GM23248 (cell line): ENCODE results near the gene MYO10. TPM values are rescaled to one million over a fixed set of nuclear protein-coding genes. Genes with fewer than 3 reads are reported as not detected.

Experiments used
- DNase-seq: peaks from one replicate; pipeline ENCODE4 v3.0.0-alpha.2; 2015
- H2AFZ ChIP-seq: fragments of 200-600 bp; sonication (generic); 2 replicates; pipeline ENCODE4 v1.6.1; 2016; ENCODE audit warnings: antibody characterized with exemption
- H3F3A ChIP-seq: fragments of 200-600 bp; sonication (generic); 2 replicates; pipeline ENCODE4 v1.6.1; 2016; ENCODE audit warnings: mild to moderate bottlenecking, antibody characterized with exemption, mixed run types; ENCODE audit not compliant: insufficient read depth
- H3K27ac ChIP-seq: fragments of 200-600 bp; sonication (generic); 2 replicates; pipeline ENCODE4 v1.5.1; 2016; ENCODE audit warnings: mild to moderate bottlenecking
- H3K27me3 ChIP-seq: fragments of 200-600 bp; sonication (generic); replicated peaks from 2 replicates; pipeline ENCODE4 v1.6.1; 2016; ENCODE audit warnings: mild to moderate bottlenecking; ENCODE audit not compliant: insufficient read depth
- H3K36me3 ChIP-seq: fragments of 200-600 bp; sonication (generic); 2 replicates; pipeline ENCODE4 v1.6.1; 2016; ENCODE audit warnings: low read depth, mild to moderate bottlenecking
- H3K4me1 ChIP-seq: fragments of 200-600 bp; sonication (generic); 2 replicates; pipeline ENCODE4 v1.6.1; 2016; ENCODE audit warnings: mild to moderate bottlenecking; ENCODE audit not compliant: insufficient read depth
- H3K4me2 ChIP-seq: fragments of 200-600 bp; sonication (generic); one replicate; pipeline ENCODE4 v1.6.1; 2016; ENCODE audit warnings: mild to moderate bottlenecking; ENCODE audit not compliant: unreplicated experiment
- H3K4me3 ChIP-seq: fragments of 200-600 bp; sonication (generic); 2 replicates; pipeline ENCODE4 v1.5.1; 2016; ENCODE audit warnings: mild to moderate bottlenecking
- H3K79me2 ChIP-seq: fragments of 200-600 bp; sonication (generic); 2 replicates; pipeline ENCODE4 v1.6.1; 2016; ENCODE audit warnings: mild to moderate bottlenecking; ENCODE audit not compliant: insufficient read depth
- H3K9ac ChIP-seq: fragments of 200-600 bp; sonication (generic); 2 replicates; pipeline ENCODE4 v1.6.1; 2016; ENCODE audit warnings: mild to moderate bottlenecking
- H3K9me2 ChIP-seq: fragments of 200-600 bp; sonication (generic); 2 replicates; pipeline ENCODE4 v1.6.1; 2016; ENCODE audit warnings: mixed run types, mild to moderate bottlenecking, moderate library complexity; ENCODE audit not compliant: insufficient read depth
- H3K9me3 ChIP-seq: fragments of 200-600 bp; sonication (generic); one replicate; pipeline ENCODE4 v1.6.1; 2017; ENCODE audit warnings: low read depth
- H4K20me1 ChIP-seq: fragments of 200-600 bp; sonication (generic); 2 replicates; pipeline ENCODE4 v1.6.0; 2016; ENCODE audit not compliant: insufficient read depth
- EZH2 ChIP-seq: fragments of 200-600 bp; sonication (generic); IDR thresholded peaks from 2 replicates; pipeline ENCODE4 v1.6.1; 2018; ENCODE audit warnings: antibody characterized with exemption, mild to moderate bottlenecking; ENCODE audit not compliant: insufficient read depth, poor library complexity, severe bottlenecking
- EZH2phosphoT487 ChIP-seq: fragments of 200-600 bp; sonication (generic); IDR thresholded peaks from 2 replicates; pipeline ENCODE4 v1.6.1; 2018; ENCODE audit warnings: antibody characterized with exemption, moderate library complexity, mild to moderate bottlenecking, low read depth; ENCODE audit not compliant: insufficient read depth
- WGBS, 2 experiments: methylation state at CpG; one replicate each; pipeline ENCODE4 v1.1.6; 2015 to 2017; ENCODE audit warnings: low lambda C conversion rate in 2 of 2, low coverage in 1 of 2; ENCODE audit errors: missing lambda C conversion rate in 2 of 2; 5-methylcytosine and 5-hydroxymethylcytosine counted together
- in situ Hi-C: fragments of 300-500 bp; cut with MboI; formaldehyde crosslinking; loops from 2 replicates; pipeline ENCODE4 v1.15.0; 2020
- polyA plus RNA-seq: library from polyadenylated mRNA; unstranded; fragments of >200 nt; fragmentation: Nextera tagmentation; extraction: Ambion mirVana; gene quantifications from 2 replicates; pipeline ENCODE4 v1.2.1, GENCODE V29; 2016
- total RNA-seq: library from RNA; depleted of rRNA; stranded (reverse); fragments of >200 nt; shearing (Covaris generic); gene quantifications from 2 replicates; pipeline ENCODE4 v1.2.3, GENCODE V29; 2014

The MYO10 gene
- total and polyA plus RNA-seq, 2 experiments from 2014 or later: 43.2 to 47.0 TPM

DNA sequence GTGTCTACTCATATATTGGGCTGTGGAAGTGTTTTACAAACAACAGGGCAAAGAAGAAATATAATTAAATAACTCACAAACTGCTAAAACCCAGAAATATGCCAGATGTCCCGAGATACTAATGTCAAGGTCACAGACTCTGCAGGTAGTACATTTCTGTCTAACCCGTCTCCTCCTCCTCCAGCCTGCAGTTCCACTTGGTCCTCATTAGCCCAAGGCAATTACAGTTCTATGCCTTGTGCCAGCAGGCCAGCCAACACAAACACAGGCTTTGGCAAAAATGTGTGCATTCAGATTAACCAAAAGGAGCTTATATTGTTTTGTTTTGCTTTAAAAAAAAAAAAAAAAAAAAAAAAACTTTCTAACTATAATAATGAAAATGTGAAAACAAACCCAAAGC lies 148.8 kb downstream of the MYO10 start:
- TF ChIP-seq EZH2phosphoT487: no peak
- H3K4me1 ChIP-seq: peaks cover 27% of the 10 kb centered on the region
- H3K27ac ChIP-seq: no peak overlapping the region
- H3K9me3 ChIP-seq: no peaks in the 10 kb centered on the region
- H3K9me2 ChIP-seq: no peaks in the 10 kb centered on the region
- H4K20me1 ChIP-seq: no peaks in the 10 kb centered on the region
- H3K9ac ChIP-seq: no peak overlapping the region
- 95 to 98% methylated on average over 2 of the region's 2 CpGs for WGBS, 2 experiments
- no peak for DNase-seq
- peaks cover 100% of the 10 kb centered on the region for H3K79me2 ChIP-seq
- H2AFZ ChIP-seq: no peak overlapping the region
- in situ Hi-C loops: loop anchor here (5.0 kb wide), 1 partner anchor 400 kb away; no protein-coding TSS in a partner anchor
- H3K4me3 ChIP-seq: no peak overlapping the region
- peaks cover 8% of the 10 kb centered on the region; the same call in 1 of the 2 replicates for H3K36me3 ChIP-seq
- H3K27me3 ChIP-seq: no peaks in the 10 kb centered on the region
- no peak overlapping the region for H3K4me2 ChIP-seq
- H3F3A ChIP-seq: peaks cover 49% of the 10 kb centered on the region

DNA sequence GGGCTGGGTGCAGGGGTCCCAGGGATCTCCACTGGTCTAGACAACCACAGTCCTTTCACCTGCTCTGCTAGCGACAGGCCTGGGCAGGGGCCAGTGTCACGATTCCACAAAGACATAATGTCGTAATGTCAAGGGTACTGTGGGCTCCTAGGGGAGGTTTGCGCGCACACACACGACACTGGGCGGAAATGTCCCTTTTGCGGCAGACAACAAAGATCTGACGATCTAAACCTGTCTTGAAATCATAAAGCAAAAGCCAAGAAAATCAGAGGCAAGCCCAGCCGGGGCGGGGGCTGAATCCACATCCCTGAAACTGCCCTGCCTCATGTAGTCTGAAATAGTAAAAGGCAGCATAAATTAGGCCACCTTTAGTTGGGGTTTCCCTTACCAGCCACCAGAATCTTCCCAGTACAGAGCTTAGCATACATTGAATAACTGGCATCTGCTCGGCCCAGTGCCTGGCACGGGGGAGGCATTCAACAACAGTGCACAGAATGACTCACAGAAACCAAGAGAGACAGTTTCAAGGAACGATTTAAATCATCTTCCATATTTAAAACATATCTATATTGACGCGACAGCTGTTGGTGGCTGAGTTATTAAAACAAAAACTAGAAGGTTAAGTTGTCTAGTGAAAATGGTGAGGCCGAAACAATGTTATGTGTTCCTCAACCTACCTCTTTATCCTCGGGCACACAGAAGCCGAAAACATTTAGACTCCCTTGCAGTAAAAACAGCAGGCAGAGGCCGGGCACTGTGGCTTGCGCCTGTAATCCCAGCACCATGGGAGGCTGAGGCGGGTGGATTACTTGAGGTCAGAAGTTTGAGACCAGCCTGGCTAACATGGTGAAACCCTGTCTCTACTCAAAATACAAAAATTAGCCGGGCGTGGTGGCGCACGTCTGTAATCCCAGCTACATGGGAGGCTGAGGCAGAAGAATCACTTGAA lies 151.0 kb downstream of the MYO10 start:
- Histone ChIP-seq H3F3A (peaks cover 62% of the 10 kb centered on the region), H4K20me1 (no peaks in the 10 kb centered on the region), H3K9me2 (no peaks in the 10 kb centered on the region), H3K9ac (no peak overlapping the region), H3K4me1 (peaks cover 21% of the 10 kb centered on the region), H3K27ac (no peak overlapping the region; the same call in 1 of the 2 replicates), H2AFZ (no peak overlapping the region), H3K27me3 (no peaks in the 10 kb centered on the region), H3K36me3 (peaks cover 22% of the 10 kb centered on the region), H3K9me3 (no peaks in the 10 kb centered on the region), H3K79me2 (peaks cover 100% of the 10 kb centered on the region), H3K4me2 (no peak overlapping the region), H3K4me3 (no peak overlapping the region)
- no peak for TF ChIP-seq EZH2
- TF ChIP-seq EZH2phosphoT487: no peak
- in situ Hi-C loops: loop anchor here (5.0 kb wide), 1 partner anchor 402 kb away; no protein-coding TSS in a partner anchor
- WGBS, 2 experiments: 82 to 83% methylated on average over 25 to 26 of the region's 26 CpGs
- DNase-seq: peak; percentile 32

DNA sequence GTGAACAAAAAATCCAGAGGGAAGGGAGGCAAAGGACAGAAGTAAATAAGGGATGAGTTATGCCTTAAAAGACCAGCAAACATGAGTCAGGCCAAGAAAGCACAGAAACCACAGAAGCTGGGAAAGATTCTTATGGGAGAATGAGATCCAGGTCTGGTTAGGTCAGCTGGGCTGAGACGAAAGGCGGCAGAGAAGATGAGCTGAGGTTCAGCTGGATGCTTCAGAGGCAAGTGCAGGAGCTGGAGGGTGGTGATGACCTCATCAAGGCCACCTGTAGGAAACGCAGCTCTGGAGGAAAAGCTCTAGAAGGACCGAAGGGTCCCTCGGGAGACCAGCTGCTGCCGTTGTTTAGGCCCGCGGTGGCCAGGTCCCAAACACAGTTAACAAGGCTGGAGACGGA lies 152.0 kb downstream of the MYO10 start:
- Histone ChIP-seq H3K4me2 (no peak overlapping the region), H3K36me3 (peaks cover 31% of the 10 kb centered on the region), H4K20me1 (no peaks in the 10 kb centered on the region), H2AFZ (no peak overlapping the region), H3K9me2 (no peaks in the 10 kb centered on the region), H3K79me2 (peaks cover 100% of the 10 kb centered on the region), H3K27me3 (no peaks in the 10 kb centered on the region), H3K4me1 (peaks cover 21% of the 10 kb centered on the region), H3K9me3 (no peaks in the 10 kb centered on the region), H3F3A (peaks cover 58% of the 10 kb centered on the region), H3K9ac (no peak overlapping the region), H3K27ac (peak overlapping the region; percentile 41), H3K4me3 (no peak overlapping the region)
- in situ Hi-C loops: no loop called here
- TF ChIP-seq EZH2phosphoT487 (no peak), EZH2 (no peak)
- 91% methylated on average over 9 of the region's 9 CpGs for WGBS, 2 experiments
- peak; percentile 82 for DNase-seq

- in situ Hi-C loops: no loop called here
- Histone ChIP-seq H3K27ac (no peak overlapping the region), H3K36me3 (peaks cover 39% of the 10 kb centered on the region), H3K9me2 (no peaks in the 10 kb centered on the region), H4K20me1 (no peaks in the 10 kb centered on the region), H3K4me2 (no peak overlapping the region), H2AFZ (no peak overlapping the region), H3K4me3 (no peak overlapping the region), H3F3A (peaks cover 62% of the 10 kb centered on the region), H3K9me3 (no peaks in the 10 kb centered on the region), H3K79me2 (peaks cover 96% of the 10 kb centered on the region), H3K4me1 (peaks cover 21% of the 10 kb centered on the region), H3K9ac (no peak overlapping the region), H3K27me3 (no peaks in the 10 kb centered on the region)
- TF ChIP-seq EZH2 (no peak), EZH2phosphoT487 (no peak)
- WGBS, 2 experiments: 94% methylated on average over 12 of the region's 12 CpGs
- no peak for DNase-seq
Observed at GRCh38 chr5:16781828-16782626, 154.1 kb downstream of the MYO10 start.
